HG02938 (cell line): Measurements from ENCODE around the gene FZD2.
"Not testable (repeated sequence)": the region's sequence is repeated elsewhere in the genome, so short reads cannot be mapped to it uniquely, and the experiment has no call there.

Experiments
- ATAC-seq: cut with Tn5 transposase; IDR thresholded peaks from one replicate; pipeline ENCODE4 v1.9.1; 2021; ENCODE audit warnings: mild to moderate bottlenecking, moderate library complexity; ENCODE audit not compliant: unreplicated experiment

The FZD2 gene

GRCh38 chr17:44546671-44547606 is 10.3 kb upstream of the FZD2 start:
- ATAC-seq = no peak

- no peak for ATAC-seq
Observed at GRCh38 chr17:44547625-44548267, 9.5 kb upstream of the FZD2 start.

- no peak for ATAC-seq
Observed at GRCh38 chr17:44548376-44549230, 8.7 kb upstream of the FZD2 start.

GRCh38 chr17:44549686-44550085 is 7.6 kb upstream of the FZD2 start:
- ATAC-seq = no peak

- no peak for ATAC-seq
Observed at GRCh38 chr17:44552361-44552760, 4.9 kb upstream of the FZD2 start.

- no peak for ATAC-seq
Observed at GRCh38 chr17:44555099-44555498, 2.2 kb upstream of the FZD2 start.

- no peak for ATAC-seq
Observed at GRCh38 chr17:44556166-44556831, 985 bp upstream of the FZD2 start.

GRCh38 chr17:44557651-44558285 is 484 bp downstream of the FZD2 start:
- ATAC-seq = no peak

- no peak for ATAC-seq
Observed at GRCh38 chr17:44558334-44558709, 1.0 kb downstream of the FZD2 start.

- no peak for ATAC-seq
Observed at GRCh38 chr17:44558710-44559633, 1.7 kb downstream of the FZD2 start.

GRCh38 chr17:44559634-44560554 is 2.6 kb downstream of the FZD2 start:
- no peak for ATAC-seq

- no peak for ATAC-seq
Observed at GRCh38 chr17:44561237-44561623, 3.9 kb downstream of the FZD2 start.

- ATAC-seq = no peak
Observed at GRCh38 chr17:44564429-44564828, 7.1 kb downstream of the FZD2 start.

GRCh38 chr17:44565866-44566443 is 8.7 kb downstream of the FZD2 start:
- no peak for ATAC-seq

- not testable (repeated sequence) for ATAC-seq
Observed at GRCh38 chr17:44568311-44568944, 11.1 kb downstream of the FZD2 start.

- no peak for ATAC-seq
Observed at GRCh38 chr17:44568945-44569858, 11.9 kb downstream of the FZD2 start.
